Astrocyte of the spinal cord (primary cell): ENCODE data around the gene MRPS5.

Experiments used
- DNase-seq: peaks from one replicate; pipeline ENCODE4 v3.0.0; 2011; ENCODE audit warnings: low read depth, low spot score
- H3K4me3 ChIP-seq: 2 replicates; pipeline ENCODE4 v1.5.1; 2011; ENCODE audit warnings: low read depth, mild to moderate bottlenecking, low read length, moderate library complexity
- CTCF ChIP-seq: IDR thresholded peaks from 2 replicates; pipeline ENCODE4 v1.5.1; 2012; ENCODE audit warnings: low read depth, mild to moderate bottlenecking, low read length, inconsistent platforms
- in situ Hi-C: cut with HindIII; loops from 2 replicates; pipeline ENCODE4 v1.10.0; 2017; ENCODE audit warnings: low sequenced_read_pairs

The MRPS5 gene

GRCh38 chr2:95121407-95122196 is at the start of gene MRPS5:
Gene MRPS5, minus strand, starts transcription at chr2:95121808. Its CDS starts 17 bp downstream, at chr2:95121791.
- DNase-seq = peak; percentile 74
- H3K4me3 ChIP-seq = peak within 1 kb of the TSS; percentile 99
- in situ Hi-C loops = no loop called here
- peak; percentile 13 for TF ChIP-seq CTCF

- H3K4me3 ChIP-seq = peak overlapping the region; percentile 89
- in situ Hi-C loops = no loop called here
- no peak for DNase-seq
Observed at GRCh38 chr2:95166065-95166763, 44.6 kb upstream of the MRPS5 start.

DNA sequence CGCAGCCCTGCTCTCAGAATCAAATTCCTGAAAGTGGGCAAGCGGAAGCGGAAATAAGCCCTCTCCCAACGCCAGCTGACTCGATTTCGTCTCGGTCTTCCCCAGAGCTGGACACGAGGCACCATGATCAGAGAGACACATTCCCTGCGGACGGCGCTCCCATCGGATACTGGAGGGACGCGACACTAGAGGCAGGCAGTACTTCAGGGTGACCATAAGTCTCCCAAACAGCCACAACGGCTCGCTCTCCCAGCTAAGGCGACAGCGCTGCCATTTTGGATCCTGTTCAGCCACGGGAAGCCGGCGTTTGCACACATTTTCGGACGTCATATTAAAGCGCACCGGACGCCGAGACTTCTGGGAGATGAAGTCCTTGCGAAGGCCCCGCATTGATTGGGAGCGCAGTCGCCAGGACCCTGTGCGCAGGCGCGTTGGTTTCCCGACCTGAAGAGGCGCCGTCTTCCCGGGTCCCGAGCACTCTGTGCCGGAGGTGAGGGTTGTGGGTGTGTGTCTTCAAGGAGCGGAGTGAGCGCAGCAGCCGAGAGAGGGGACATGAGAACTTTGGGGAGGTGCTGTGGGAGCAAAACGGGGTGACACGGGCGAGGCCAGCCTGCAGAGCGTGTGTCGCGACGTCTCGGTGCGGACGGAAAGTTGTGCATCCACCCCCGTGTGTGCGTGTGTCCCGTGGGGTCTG is 43.9 kb upstream of the MRPS5 start, which contains the start of gene ZNF2:
TSS of gene ZNF2 (plus strand) at position 439 of the 694 bp plus-strand sequence. CDS start 10,418 bp downstream, outside the sequence.
- in situ Hi-C loops = no loop called here
- TF ChIP-seq CTCF = no peak
- peak; percentile 98 for DNase-seq
- peak within 1 kb of the TSS; percentile 89 for H3K4me3 ChIP-seq

More at GRCh38 chr2:95166065-95166763, 44.6 kb upstream of the MRPS5 start:
- no peak for TF ChIP-seq CTCF

DNA sequence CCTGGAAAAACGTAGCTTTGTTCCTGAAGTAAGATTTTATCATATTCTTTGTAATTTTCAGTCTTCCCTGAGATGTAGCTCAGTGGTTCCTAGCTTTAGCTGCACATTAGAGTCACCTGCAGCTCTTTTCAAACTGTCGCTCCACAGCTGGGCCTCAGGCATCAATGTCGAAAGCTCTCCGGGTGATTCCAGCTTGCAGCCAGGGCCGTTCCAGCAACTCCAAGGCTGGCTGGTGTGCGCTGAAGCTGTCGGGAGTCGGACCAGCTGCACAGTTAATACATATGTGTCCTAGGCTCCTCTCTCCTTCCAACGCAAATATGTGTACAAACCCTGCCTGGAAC is 43.4 kb upstream of the MRPS5 start:
- peak overlapping the region; percentile 89 for H3K4me3 ChIP-seq
- no peak for TF ChIP-seq CTCF
- DNase-seq = no peak
- in situ Hi-C loops = no loop called here

GRCh38 chr2:95159690-95160449 is 38.3 kb upstream of the MRPS5 start, which contains the start of gene ZNF514:
Gene ZNF514, minus strand, starts transcription at chr2:95159848. Its CDS starts 6,595 bp downstream, at chr2:95153253.
- in situ Hi-C loops = no loop called here
- DNase-seq = peak; percentile 67
- peak within 1 kb of the TSS; percentile 75 for H3K4me3 ChIP-seq
- no peak for TF ChIP-seq CTCF
